GM12801 (cell line): ENCODE measurements around the gene MYORG.

Experiments
- CTCF ChIP-seq: IDR thresholded peaks from one replicate; pipeline ENCODE4 v1.5.1; 2011; ENCODE audit warnings: control low read depth; ENCODE audit not compliant: insufficient read length; ENCODE audit errors: extremely low read depth

The MYORG gene

GRCh38 chr9:34396276-34397214 lies 19.8 kb upstream of the MYORG start:
- no peak for TF ChIP-seq CTCF

GRCh38 chr9:34392511-34392910 lies 15.8 kb upstream of the MYORG start:
- no peak for TF ChIP-seq CTCF

DNA sequence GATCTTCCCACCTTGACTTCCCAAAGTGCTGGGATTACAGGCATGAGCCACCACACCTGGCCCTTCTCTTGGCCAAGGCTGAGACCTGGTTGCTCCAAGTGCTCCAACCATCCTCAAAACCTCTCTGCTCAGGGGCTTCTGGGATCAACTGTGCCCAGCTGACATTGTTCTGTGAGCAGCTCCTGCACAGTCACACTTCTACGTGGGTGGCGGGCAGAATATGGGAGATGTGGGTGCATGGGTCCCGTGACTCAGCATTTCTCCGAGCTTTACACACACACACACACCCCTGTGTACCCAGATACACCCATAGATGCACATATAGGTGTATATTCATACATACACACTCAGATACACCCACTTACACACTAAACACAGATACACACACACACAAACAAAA lies 10.5 kb upstream of the MYORG start:
- TF ChIP-seq CTCF = no peak

- TF ChIP-seq CTCF = no peak
Observed at GRCh38 chr9:34386656-34387055, 10.0 kb upstream of the MYORG start.

GRCh38 chr9:34385561-34386230 lies 9.0 kb upstream of the MYORG start:
- no peak for TF ChIP-seq CTCF

GRCh38 chr9:34384368-34385165 lies 7.9 kb upstream of the MYORG start:
- TF ChIP-seq CTCF = no peak

DNA sequence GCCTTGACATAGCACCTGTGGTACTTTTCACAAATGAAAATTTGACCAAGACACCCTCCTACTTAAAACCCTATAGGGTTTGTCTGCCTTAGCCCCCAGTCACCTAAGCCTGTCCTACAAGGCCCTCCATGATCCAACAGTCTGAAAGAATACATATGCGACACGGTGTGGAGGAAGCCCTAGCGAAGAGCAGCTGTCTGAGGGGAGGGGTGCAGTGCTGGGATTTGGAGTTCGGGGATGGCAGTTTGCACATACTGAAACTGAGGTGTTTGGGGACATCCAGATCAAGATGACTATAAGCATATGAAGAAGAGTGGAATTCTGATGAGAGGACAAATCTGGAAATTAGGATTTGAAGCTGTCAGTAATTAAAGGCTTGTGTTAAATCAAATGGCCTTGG lies 7.2 kb upstream of the MYORG start:
- TF ChIP-seq CTCF = no peak
